SU-DHL-6 (cell line): Measurements from ENCODE around the gene SLC12A8.

Source experiments
- H2AFZ ChIP-seq: fragments of 200-600 bp; sonication (generic); 2 replicates; pipeline ENCODE4 v1.6.1; 2014; ENCODE audit warnings: low read depth, mild to moderate bottlenecking, moderate library complexity, mixed read lengths, antibody characterized with exemption, low read length; ENCODE audit not compliant: severe bottlenecking
- H3F3A ChIP-seq: fragments of 200-600 bp; shearing (Covaris generic); 2 replicates; pipeline ENCODE4 v1.6.0; 2016; ENCODE audit warnings: antibody characterized with exemption, mild to moderate bottlenecking; ENCODE audit not compliant: insufficient read depth
- H3K27ac ChIP-seq: fragments of 200-600 bp; sonication (generic); 2 replicates; pipeline ENCODE4 v1.5.1; 2016; ENCODE audit warnings: low read depth, mild to moderate bottlenecking, low read length, moderate library complexity, mixed read lengths
- H3K27me3 ChIP-seq: fragments of 200-600 bp; sonication (generic), shearing (Covaris generic); 2 replicates; pipeline ENCODE4 v1.6.0; 2014; ENCODE audit warnings: mild to moderate bottlenecking, low read length
- H3K36me3 ChIP-seq: fragments of 200-600 bp; sonication (generic); 2 replicates; pipeline ENCODE4 v1.6.1; 2014; ENCODE audit warnings: mild to moderate bottlenecking, low read length, mixed read lengths
- H3K4me2 ChIP-seq: fragments of 300-600, 200-600 bp; shearing (Covaris generic), sonication (generic); 2 replicates; pipeline ENCODE4 v1.6.0; 2014; ENCODE audit warnings: low read length, low read depth, mild to moderate bottlenecking; ENCODE audit not compliant: poor library complexity, severe bottlenecking
- H3K4me3 ChIP-seq: fragments of 200-600 bp; sonication (generic); 2 replicates; pipeline ENCODE4 v1.5.1; 2014; ENCODE audit warnings: antibody characterized with exemption, low read length, mild to moderate bottlenecking, mixed read lengths; ENCODE audit not compliant: insufficient read depth, poor library complexity, severe bottlenecking
- H3K79me2 ChIP-seq: fragments of 200-600 bp; sonication (generic); 2 replicates; pipeline ENCODE4 v1.6.1; 2014; ENCODE audit warnings: mild to moderate bottlenecking, low read length, moderate library complexity; ENCODE audit not compliant: insufficient read depth
- H3K9ac ChIP-seq: fragments of 200-600 bp; sonication (generic); 2 replicates; pipeline ENCODE4 v1.7.0; 2014; ENCODE audit warnings: mild to moderate bottlenecking, low read length
- H3K9me2 ChIP-seq: fragments of 200-600 bp; sonication (generic); replicated peaks from 2 replicates; pipeline ENCODE4 v1.6.1; 2014; ENCODE audit warnings: low read length; ENCODE audit not compliant: insufficient read depth
- H3K9me3 ChIP-seq: fragments of 200-600 bp; sonication (generic); 2 replicates; pipeline ENCODE4 v1.6.1; 2014; ENCODE audit warnings: low read length, mixed read lengths; ENCODE audit not compliant: insufficient read depth
- H4K20me1 ChIP-seq: fragments of 200-600 bp; sonication (generic); 2 replicates; pipeline ENCODE4 v1.6.1; 2014; ENCODE audit warnings: low read depth, mild to moderate bottlenecking, antibody characterized with exemption, low read length, moderate library complexity, mixed read lengths
- CTCF ChIP-seq: fragments of 200-600 bp; sonication (generic); IDR thresholded peaks from one replicate; pipeline ENCODE4 v1.5.1; 2017; ENCODE audit warnings: antibody characterized with exemption, mild to moderate bottlenecking, low read length, moderate library complexity; ENCODE audit not compliant: insufficient read depth, poor library complexity, severe bottlenecking
- EZH2phosphoT487 ChIP-seq: fragments of 200-600 bp; sonication (generic), shearing (Covaris generic); conservative IDR thresholded peaks from 2 replicates; pipeline ENCODE4 v1.6.1; 2018; ENCODE audit warnings: mild to moderate bottlenecking, antibody characterized with exemption, low read length, moderate library complexity, mixed read lengths

SLC12A8 gene

GRCh38 chr3:125061646-125062045, 150.9 kb downstream of the SLC12A8 start:
- Histone ChIP-seq H4K20me1 (no peaks in the 10 kb centered on the region), H3K9me2 (no peaks in the 10 kb centered on the region), H3K9ac (no peak overlapping the region), H3K27me3 (no peaks in the 10 kb centered on the region), H3K36me3 (no peaks in the 10 kb centered on the region), H3K79me2 (no peaks in the 10 kb centered on the region), H3F3A (no peaks in the 10 kb centered on the region), H3K27ac (no peak overlapping the region), H3K9me3 (no peaks in the 10 kb centered on the region), H3K4me3 (no peak overlapping the region), H2AFZ (no peak overlapping the region), H3K4me2 (no peak overlapping the region)
- TF ChIP-seq CTCF (no peak), EZH2phosphoT487 (no peak)

GRCh38 chr3:125061170-125061569, 151.4 kb downstream of the SLC12A8 start:
- Histone ChIP-seq H3K36me3 (no peaks in the 10 kb centered on the region), H3K9me2 (no peaks in the 10 kb centered on the region), H3K27me3 (no peaks in the 10 kb centered on the region), H3K9ac (no peak overlapping the region), H3K4me2 (no peak overlapping the region), H3F3A (no peaks in the 10 kb centered on the region), H3K4me3 (no peak overlapping the region), H2AFZ (no peak overlapping the region), H3K9me3 (no peaks in the 10 kb centered on the region), H3K79me2 (no peaks in the 10 kb centered on the region), H4K20me1 (no peaks in the 10 kb centered on the region), H3K27ac (no peak overlapping the region)
- TF ChIP-seq CTCF, result no peak
- no peak for TF ChIP-seq EZH2phosphoT487

GRCh38 chr3:125059488-125060245, 152.9 kb downstream of the SLC12A8 start:
- Histone ChIP-seq H3K9ac (no peak overlapping the region), H3K4me3 (no peak overlapping the region), H3K4me2 (no peak overlapping the region), H3K36me3 (no peaks in the 10 kb centered on the region), H3K27ac (no peak overlapping the region), H4K20me1 (no peaks in the 10 kb centered on the region), H3F3A (no peaks in the 10 kb centered on the region), H3K9me2 (no peaks in the 10 kb centered on the region), H2AFZ (no peak overlapping the region), H3K79me2 (no peaks in the 10 kb centered on the region), H3K9me3 (no peaks in the 10 kb centered on the region), H3K27me3 (no peaks in the 10 kb centered on the region)
- no peak for TF ChIP-seq EZH2phosphoT487
- no peak for TF ChIP-seq CTCF
